SKM-1 (cell line): ENCODE measurements around the gene DUSP10.

Experiments used
- DNase-seq: peaks from one replicate; lab custom pipeline; 2025; ENCODE audit not compliant: unreplicated experiment; lab: John Stamatoyannopoulos, UW

Gene DUSP10

GRCh38 chr1:221696027-221696426, 45.9 kb downstream of the DUSP10 start:
- DNase-seq, result no peak

- DNase-seq, result no peak
Measured at GRCh38 chr1:221695301-221695700, 46.6 kb downstream of the DUSP10 start.

GRCh38 chr1:221694109-221694508, 47.8 kb downstream of the DUSP10 start:
- no peak for DNase-seq

GRCh38 chr1:221693087-221693486, 48.8 kb downstream of the DUSP10 start:
- no peak for DNase-seq

GRCh38 chr1:221692643-221693042, 49.2 kb downstream of the DUSP10 start:
- DNase-seq, result no peak

- DNase-seq, result no peak
Measured at GRCh38 chr1:221691261-221691660, 50.6 kb downstream of the DUSP10 start.

- DNase-seq, result no peak
Measured at GRCh38 chr1:221690858-221691257, 51.0 kb downstream of the DUSP10 start.

GRCh38 chr1:221689138-221689537, 52.8 kb downstream of the DUSP10 start:
- no peak for DNase-seq

GRCh38 chr1:221688488-221688843, 53.4 kb downstream of the DUSP10 start:
- no peak for DNase-seq

- DNase-seq, result no peak
Measured at GRCh38 chr1:221687836-221688487, 53.9 kb downstream of the DUSP10 start.

- no peak for DNase-seq
Measured at GRCh38 chr1:221683681-221684080, 58.2 kb downstream of the DUSP10 start.

- no peak for DNase-seq
Measured at GRCh38 chr1:221680085-221680484, 61.8 kb downstream of the DUSP10 start.

GRCh38 chr1:221678014-221678413, 63.9 kb downstream of the DUSP10 start:
- no peak for DNase-seq

- DNase-seq, result no peak
Measured at GRCh38 chr1:221675880-221676800, 65.7 kb downstream of the DUSP10 start.

- DNase-seq, result no peak
Measured at GRCh38 chr1:221672965-221673364, 68.9 kb downstream of the DUSP10 start.

- no peak for DNase-seq
Measured at GRCh38 chr1:221672239-221672645, 69.6 kb downstream of the DUSP10 start.

- no peak for DNase-seq
Measured at GRCh38 chr1:221670081-221670480, 71.8 kb downstream of the DUSP10 start.

- DNase-seq, result no peak
Measured at GRCh38 chr1:221669441-221669840, 72.4 kb downstream of the DUSP10 start.

GRCh38 chr1:221667504-221667903, 74.4 kb downstream of the DUSP10 start:
- peak; percentile 37 for DNase-seq

- DNase-seq, result no peak
Measured at GRCh38 chr1:221664253-221664652, 77.6 kb downstream of the DUSP10 start.

- no peak for DNase-seq
Measured at GRCh38 chr1:221663321-221663720, 78.6 kb downstream of the DUSP10 start.

GRCh38 chr1:221655766-221656305, 86.1 kb downstream of the DUSP10 start:
- no peak for DNase-seq
